Frontal cortex (tissue), 4 donors: ENCODE measurements around the gene ARHGDIA. TPM values are rescaled to one million over a fixed set of nuclear protein-coding genes. Genes with fewer than 3 reads are reported as not detected.
"Not testable (repeated sequence)": the region's sequence is repeated elsewhere in the genome, so short reads cannot be mapped to it uniquely, and the experiment has no call there.

Source experiments
- DNase-seq, 2 donors: peaks; one replicate each; pipeline ENCODE4 v3.0.0; 2012; ENCODE audit warnings: low spot score in 2 of 2
- FAIRE-seq: peaks from 2 replicates; lab custom pipeline; 2012; peaks lifted over from hg19 to GRCh38; lab: Jason Lieb, UNC
- total RNA-seq: library from RNA; depleted of rRNA; stranded (reverse); fragments of >200 nt; gene quantifications from one replicate; pipeline ENCODE4 v1.2.3, GENCODE V29; 2014
- donor health status: control.
- donor health status: control.
- donor health status: control.

The ARHGDIA gene
- total RNA-seq, 1 donor from 2014 or later = 22.4 TPM

GRCh38 chr17:81846743-81847689, 24.1 kb downstream of the ARHGDIA start:
- no peak for FAIRE-seq

GRCh38 chr17:81845881-81846742, 25.0 kb downstream of the ARHGDIA start:
- FAIRE-seq (no peak), DNase-seq (no peak)

More at GRCh38 chr17:81846743-81847689, 24.1 kb downstream of the ARHGDIA start:
- no peak for DNase-seq

- FAIRE-seq (no peak), DNase-seq (no peak)
These were observed 25.8 kb downstream of the ARHGDIA start for GRCh38 chr17:81845361-81845760.

GRCh38 chr17:81844887-81845286, 26.2 kb downstream of the ARHGDIA start:
- no peak for FAIRE-seq

GRCh38 chr17:81844327-81844851, 26.7 kb downstream of the ARHGDIA start:
- FAIRE-seq = no peak
- DNase-seq = no peak

More at GRCh38 chr17:81844887-81845286, 26.2 kb downstream of the ARHGDIA start:
- DNase-seq = no peak

- FAIRE-seq (no peak), DNase-seq (no peak)
These were observed 27.3 kb downstream of the ARHGDIA start for GRCh38 chr17:81843713-81844326.

- no peak for DNase-seq
- FAIRE-seq = no peak
These were observed 28.2 kb downstream of the ARHGDIA start for GRCh38 chr17:81842725-81843504.

- no peak for DNase-seq
- FAIRE-seq = no peak
These were observed 28.8 kb downstream of the ARHGDIA start for GRCh38 chr17:81842378-81842724.

GRCh38 chr17:81841866-81842265, 29.3 kb downstream of the ARHGDIA start:
- no peak for FAIRE-seq

GRCh38 chr17:81840826-81841778, 30.0 kb downstream of the ARHGDIA start:
- DNase-seq (no peak), FAIRE-seq (no peak)

More at GRCh38 chr17:81841866-81842265, 29.3 kb downstream of the ARHGDIA start:
- DNase-seq = no peak

- FAIRE-seq, DNase-seq: not testable (repeated sequence)
These were observed 31.1 kb downstream of the ARHGDIA start for GRCh38 chr17:81840059-81840458.

- FAIRE-seq (no peak), DNase-seq (no peak)
These were observed 31.8 kb downstream of the ARHGDIA start for GRCh38 chr17:81839301-81839700.

- no peak for DNase-seq
- no peak for FAIRE-seq
These were observed 32.3 kb downstream of the ARHGDIA start for GRCh38 chr17:81838753-81839255.

GRCh38 chr17:81837641-81838040, 33.5 kb downstream of the ARHGDIA start:
- no peak for FAIRE-seq
- no peak for DNase-seq

- FAIRE-seq = no peak
- no peak for DNase-seq
These were observed 36.3 kb downstream of the ARHGDIA start, which contains the start of gene PPP1R27 for GRCh38 chr17:81834831-81835267. TSS of gene PPP1R27 (minus strand) at chr17:81835050. CDS start at chr17:81834953, 97 bp downstream.

- no peak for DNase-seq
- no peak for FAIRE-seq
These were observed 37.0 kb downstream of the ARHGDIA start for GRCh38 chr17:81833921-81834830.
